Neuron (in vitro differentiated cells): ENCODE data around the gene SLC6A1.
"Not testable (repeated sequence)": the region's sequence is repeated elsewhere in the genome, so short reads cannot be mapped to it uniquely, and the experiment has no call there.

Source experiments
- H2AFZ ChIP-seq: one replicate; pipeline ENCODE4 v1.6.1; 2013; ENCODE audit warnings: low read depth, mild to moderate bottlenecking, inconsistent platforms, low read length, moderate library complexity
- H3K27me3 ChIP-seq: one replicate; pipeline ENCODE4 v1.6.1; 2013; ENCODE audit warnings: low read length; ENCODE audit not compliant: insufficient read depth
- H3K36me3 ChIP-seq: one replicate; pipeline ENCODE4 v1.6.1; 2013; ENCODE audit warnings: low read length; ENCODE audit not compliant: insufficient read depth
- H3K4me1 ChIP-seq: one replicate; pipeline ENCODE4 v1.6.1; 2013; ENCODE audit warnings: low read length; ENCODE audit not compliant: insufficient read depth
- H3K4me3 ChIP-seq: 2 replicates; pipeline ENCODE4 v1.5.1; 2013; ENCODE audit warnings: mild to moderate bottlenecking, low read length, moderate library complexity
- H3K9me3 ChIP-seq: one replicate; pipeline ENCODE4 v1.6.1; 2013; ENCODE audit warnings: low read length

The SLC6A1 gene

GRCh38 chr3:11075122-11075521 is 82.6 kb downstream of the SLC6A1 start:
- H3K4me3 ChIP-seq, H3K36me3 ChIP-seq, H3K9me3 ChIP-seq, H3K4me1 ChIP-seq, H2AFZ ChIP-seq, H3K27me3 ChIP-seq: not testable (repeated sequence)

- Histone ChIP-seq H3K9me3 (no peaks in the 10 kb centered on the region), H3K4me1 (no peaks in the 10 kb centered on the region)
Observed at GRCh38 chr3:11076711-11077110, 84.2 kb downstream of the SLC6A1 start.

GRCh38 chr3:11077466-11077865 is 84.9 kb downstream of the SLC6A1 start:
- Histone ChIP-seq H3K9me3 (no peaks in the 10 kb centered on the region), H3K27me3 (no peaks in the 10 kb centered on the region), H3K4me1 (no peaks in the 10 kb centered on the region), H3K36me3 (no peaks in the 10 kb centered on the region), H2AFZ (no peak overlapping the region), H3K4me3 (no peak overlapping the region)

More at GRCh38 chr3:11076711-11077110, 84.2 kb downstream of the SLC6A1 start:
- Histone ChIP-seq H3K27me3 (no peaks in the 10 kb centered on the region), H3K4me3 (no peak overlapping the region), H3K36me3 (no peaks in the 10 kb centered on the region), H2AFZ (no peak overlapping the region)

- Histone ChIP-seq H3K27me3 (no peaks in the 10 kb centered on the region), H3K9me3 (no peaks in the 10 kb centered on the region), H2AFZ (no peak overlapping the region), H3K4me1 (no peaks in the 10 kb centered on the region), H3K4me3 (no peak overlapping the region), H3K36me3 (no peaks in the 10 kb centered on the region)
Observed at GRCh38 chr3:11078826-11079515, 86.4 kb downstream of the SLC6A1 start.

DNA sequence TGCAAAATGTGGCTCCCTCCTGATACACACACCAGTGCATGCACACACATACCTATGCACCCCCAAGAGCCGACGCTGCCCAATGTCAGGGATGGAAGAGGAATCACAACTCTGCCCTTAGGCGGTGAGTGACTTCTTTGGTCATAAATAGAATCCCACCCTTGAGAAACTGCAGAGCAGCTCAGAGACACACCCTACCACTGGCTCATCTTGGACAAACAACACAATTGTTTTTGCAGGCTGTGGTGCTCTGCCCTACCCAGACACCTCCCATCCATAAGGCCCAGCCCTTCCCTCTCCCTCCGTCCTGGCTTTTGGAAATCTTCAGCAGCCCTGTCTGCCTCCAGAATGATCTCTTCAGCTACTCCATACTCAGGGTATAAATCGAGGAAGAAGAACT is 87.9 kb downstream of the SLC6A1 start:
- Histone ChIP-seq H3K4me1 (no peaks in the 10 kb centered on the region), H2AFZ (no peak overlapping the region), H3K4me3 (no peak overlapping the region), H3K9me3 (no peaks in the 10 kb centered on the region), H3K36me3 (no peaks in the 10 kb centered on the region), H3K27me3 (no peaks in the 10 kb centered on the region)

DNA sequence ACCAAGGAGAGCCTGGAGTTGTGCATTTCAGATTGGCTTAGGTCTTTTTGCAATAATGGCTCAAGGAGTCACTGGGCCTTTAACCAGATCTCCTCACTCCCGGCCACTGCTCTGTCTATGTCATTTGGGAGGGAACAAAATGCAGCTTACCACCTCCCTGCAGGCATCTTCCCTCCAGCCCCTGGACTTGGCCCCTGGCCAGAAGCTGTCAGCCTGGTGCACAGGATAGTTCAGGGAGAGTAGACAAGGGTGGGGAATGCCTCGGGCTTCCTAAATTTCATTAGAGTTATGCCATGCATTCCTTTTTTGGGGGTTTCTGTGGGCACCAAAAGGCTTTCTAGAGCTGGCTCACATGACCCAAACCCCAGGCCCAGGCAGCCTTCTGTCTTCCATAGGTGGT is 91.5 kb downstream of the SLC6A1 start:
- H3K4me1 ChIP-seq = no peaks in the 10 kb centered on the region
- H3K9me3 ChIP-seq = no peaks in the 10 kb centered on the region
- H3K27me3 ChIP-seq = no peaks in the 10 kb centered on the region
- H2AFZ ChIP-seq = no peak overlapping the region
- no peaks in the 10 kb centered on the region for H3K36me3 ChIP-seq
- no peak overlapping the region for H3K4me3 ChIP-seq

DNA sequence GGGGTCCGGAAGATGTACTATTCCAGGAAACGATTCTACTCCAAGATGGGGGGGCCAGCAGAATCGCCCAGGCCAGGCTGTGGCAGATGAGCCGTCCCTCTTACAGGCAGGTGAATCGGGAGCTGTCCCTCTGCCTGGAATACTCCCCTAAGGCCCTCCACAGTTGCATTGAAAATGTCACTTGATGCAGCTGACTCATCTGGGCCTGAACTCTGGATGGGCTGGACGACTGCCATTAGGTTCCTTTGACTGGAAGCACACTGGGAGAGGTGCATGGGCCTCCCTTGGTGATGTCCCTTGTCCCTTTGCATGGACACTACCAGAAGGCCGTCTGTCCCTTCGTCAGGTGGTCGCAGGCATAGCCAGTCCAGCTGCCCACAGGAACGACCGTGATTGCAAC is 92.1 kb downstream of the SLC6A1 start:
- Histone ChIP-seq H2AFZ (no peak overlapping the region), H3K9me3 (no peaks in the 10 kb centered on the region), H3K36me3 (no peaks in the 10 kb centered on the region), H3K4me1 (no peaks in the 10 kb centered on the region), H3K4me3 (no peak overlapping the region), H3K27me3 (no peaks in the 10 kb centered on the region)

DNA sequence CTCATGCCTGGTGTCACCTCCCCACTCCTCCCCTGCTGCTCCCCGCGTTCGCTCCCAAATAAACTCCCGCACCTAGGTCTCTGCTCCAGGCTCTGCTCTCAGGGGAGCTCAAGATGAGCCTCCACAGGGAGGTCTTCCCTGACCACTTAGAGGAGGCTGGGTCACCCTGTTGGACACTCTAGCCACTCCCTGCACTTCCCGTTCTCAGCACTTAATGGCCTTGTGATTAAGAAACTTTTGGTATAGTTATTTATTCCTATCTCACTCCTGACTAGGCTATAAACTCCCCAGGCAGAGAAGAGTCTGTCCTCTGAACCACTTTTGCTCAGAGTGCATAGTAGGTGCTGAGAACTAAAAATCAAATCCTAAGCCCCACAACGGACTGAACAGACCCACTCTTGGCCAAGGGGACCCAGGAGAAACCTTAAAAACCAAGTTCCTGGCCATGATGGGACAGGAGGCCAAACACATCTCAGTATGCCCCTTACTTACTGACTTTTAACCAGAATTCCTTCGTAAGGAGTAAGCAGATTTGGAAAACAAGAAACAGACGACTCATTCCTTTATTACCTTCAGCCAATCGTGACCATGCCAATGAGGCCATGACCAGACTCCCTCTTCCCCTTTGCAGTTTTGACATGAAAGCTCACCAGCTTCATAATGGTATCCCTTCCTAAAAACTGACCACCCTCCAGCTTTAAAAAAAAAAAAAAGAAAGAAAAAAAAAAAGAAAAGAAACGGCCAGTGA is 92.7 kb downstream of the SLC6A1 start:
- Histone ChIP-seq H3K27me3 (no peaks in the 10 kb centered on the region), H3K36me3 (no peaks in the 10 kb centered on the region), H3K4me1 (no peaks in the 10 kb centered on the region), H3K9me3 (no peaks in the 10 kb centered on the region), H2AFZ (no peak overlapping the region), H3K4me3 (no peak overlapping the region)

GRCh38 chr3:11086856-11087255 is 94.3 kb downstream of the SLC6A1 start:
- no peaks in the 10 kb centered on the region for H3K9me3 ChIP-seq
- H3K36me3 ChIP-seq = no peaks in the 10 kb centered on the region
- no peak overlapping the region for H2AFZ ChIP-seq
- no peak overlapping the region for H3K4me3 ChIP-seq
- no peaks in the 10 kb centered on the region for H3K27me3 ChIP-seq
- no peaks in the 10 kb centered on the region for H3K4me1 ChIP-seq

DNA sequence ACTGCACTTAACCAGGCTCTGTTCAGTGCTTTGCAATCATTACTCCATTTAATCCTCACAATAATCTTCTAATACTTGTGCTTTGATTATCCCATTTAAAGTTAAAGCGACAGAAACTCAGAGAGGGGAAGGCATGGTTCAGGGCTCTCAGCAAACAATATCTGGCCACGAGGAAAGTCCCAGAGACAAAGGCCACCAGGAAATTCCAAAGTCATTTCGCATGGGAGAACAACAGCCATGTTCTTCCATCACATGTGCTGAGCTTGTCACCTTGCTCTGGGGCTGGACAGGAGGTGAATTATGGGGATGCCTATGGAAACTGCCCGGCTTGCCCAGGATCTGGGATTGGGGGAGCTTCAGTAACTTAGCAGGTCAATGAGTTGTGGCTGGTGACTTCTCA is 95.5 kb downstream of the SLC6A1 start:
- no peak overlapping the region for H3K4me3 ChIP-seq
- no peak overlapping the region for H2AFZ ChIP-seq
- H3K4me1 ChIP-seq = no peaks in the 10 kb centered on the region
- H3K36me3 ChIP-seq = no peaks in the 10 kb centered on the region
- H3K9me3 ChIP-seq = no peaks in the 10 kb centered on the region
- no peaks in the 10 kb centered on the region for H3K27me3 ChIP-seq

GRCh38 chr3:11088831-11089230 is 96.3 kb downstream of the SLC6A1 start:
- Histone ChIP-seq H3K9me3 (no peaks in the 10 kb centered on the region), H2AFZ (no peak overlapping the region), H3K36me3 (no peaks in the 10 kb centered on the region), H3K4me3 (no peak overlapping the region), H3K27me3 (no peaks in the 10 kb centered on the region), H3K4me1 (no peaks in the 10 kb centered on the region)
